Uterus (tissue), 2 donors: ENCODE data around the gene KRT31.

Experiments
- CTCF ChIP-seq, 4 experiments: fragments of 200-600 bp in 2 of 4; fragments of 450-650 bp in 2 of 4; sonication (generic) in 2 of 4; IDR thresholded peaks; one replicate each; pipeline ENCODE4 v1.5.1; 2016 to 2019; ENCODE audit warnings: antibody characterized with exemption in 4 of 4, mild to moderate bottlenecking in 2 of 4, moderate library complexity in 1 of 4
- POLR2A ChIP-seq, 2 donors: fragments of 450-650 bp; IDR thresholded peaks; one replicate each; pipeline ENCODE4 v1.6.1; 2016; ENCODE audit warnings: antibody characterized with exemption in 2 of 2, mild to moderate bottlenecking in 1 of 2, moderate library complexity in 1 of 2

GRCh38 chr17:41393826-41394225 lies 3.6 kb downstream of the KRT31 start:
- TF ChIP-seq CTCF (IDR thresholded peaks at IDR 0.05) (no peak), POLR2A (IDR thresholded peaks at IDR 0.05) (no peak)
